ENCODE measurements around the gene SIRT7.

Gene SIRT7

GRCh38 chr17:81914103-81914850, 3.7 kb downstream of the SIRT7 start:
- H3K27ac ChIP-seq = no peak overlapping the region
- TF ChIP-seq CTCF (conservative IDR thresholded peaks at IDR 0.05) = no peak

- H3K27ac ChIP-seq = no peak overlapping the region
- no peak for TF ChIP-seq CTCF (conservative IDR thresholded peaks at IDR 0.05)
Measured at GRCh38 chr17:81913394-81914102, 4.4 kb downstream of the SIRT7 start.

GRCh38 chr17:81912441-81913309, 5.3 kb downstream of the SIRT7 start:
- peak overlapping the region; percentile 64 for H3K27ac ChIP-seq

GRCh38 chr17:81911969-81912368, 6.0 kb downstream of the SIRT7 start:
- H3K27ac ChIP-seq = peak overlapping the region; percentile 64
- 0 out of 2 replicates have a peak, but pooled peaks have one; percentile 7 for TF ChIP-seq CTCF (conservative IDR thresholded peaks at IDR 0.05)

More at GRCh38 chr17:81912441-81913309, 5.3 kb downstream of the SIRT7 start:
- TF ChIP-seq CTCF (conservative IDR thresholded peaks at IDR 0.05) = no peak

- peak within 1 kb of the TSS; percentile 86 for H3K27ac ChIP-seq
- peak; percentile 67 for TF ChIP-seq CTCF (conservative IDR thresholded peaks at IDR 0.05)
Measured at GRCh38 chr17:81911277-81911961, 6.6 kb downstream of the SIRT7 start, which contains the start of gene PCYT2. TSS of gene PCYT2 (minus strand) at chr17:81911399. CDS start at chr17:81911355, 44 bp downstream.

- TF ChIP-seq CTCF (conservative IDR thresholded peaks at IDR 0.05) = no peak
- H3K27ac ChIP-seq = peak overlapping the region; percentile 86
Measured at GRCh38 chr17:81910840-81911276, 7.1 kb downstream of the SIRT7 start.

Measured in VCaP (cell line).